ENCODE results near the gene ASXL1.

The ASXL1 gene

DNA sequence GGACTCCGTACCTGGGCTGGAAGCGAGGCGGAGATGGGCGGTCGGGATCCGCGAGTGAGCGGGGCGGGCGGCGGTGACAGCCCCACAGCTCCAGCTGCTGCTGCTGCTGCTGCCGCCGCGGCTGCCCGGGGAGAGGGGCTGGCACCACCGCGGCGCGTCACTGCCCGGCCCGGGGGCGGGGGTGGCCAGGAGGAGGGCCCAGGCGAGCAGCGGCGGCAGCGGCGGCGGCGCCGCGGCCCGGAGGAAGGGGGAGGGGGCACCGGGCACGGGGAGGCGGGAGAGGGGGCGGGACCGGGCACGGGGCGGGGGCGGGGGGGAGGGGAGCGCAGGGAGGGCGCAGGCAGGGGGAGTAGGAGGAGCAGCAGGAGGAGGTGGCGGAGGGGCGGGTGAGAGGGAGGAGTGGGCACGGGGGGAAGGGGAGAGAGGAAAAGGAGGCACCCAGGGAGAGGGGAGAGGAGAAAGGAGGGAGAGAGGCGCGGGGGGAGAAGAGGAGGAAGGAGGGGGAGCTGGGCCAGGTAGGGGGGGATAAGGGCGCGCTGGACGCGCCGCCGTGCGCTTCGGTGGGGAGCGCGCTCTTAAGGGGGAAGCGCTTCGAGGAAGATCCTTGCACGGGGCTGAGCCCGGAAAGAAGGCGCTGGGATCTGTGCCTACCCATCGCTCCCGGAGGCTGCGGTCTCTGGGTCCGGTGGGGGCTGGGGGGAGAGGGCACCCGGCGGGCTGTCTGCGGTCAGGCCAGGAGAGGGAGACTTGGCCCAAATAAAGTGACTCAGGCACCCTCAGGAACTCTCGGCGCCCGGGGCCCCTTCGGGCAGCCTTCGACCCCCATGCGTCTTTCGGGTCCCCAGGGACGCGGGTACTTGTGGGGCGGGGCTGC lies 125.5 kb downstream of the ASXL1 start:
- DNase-seq: peak; percentile 88 to 93

DNA sequence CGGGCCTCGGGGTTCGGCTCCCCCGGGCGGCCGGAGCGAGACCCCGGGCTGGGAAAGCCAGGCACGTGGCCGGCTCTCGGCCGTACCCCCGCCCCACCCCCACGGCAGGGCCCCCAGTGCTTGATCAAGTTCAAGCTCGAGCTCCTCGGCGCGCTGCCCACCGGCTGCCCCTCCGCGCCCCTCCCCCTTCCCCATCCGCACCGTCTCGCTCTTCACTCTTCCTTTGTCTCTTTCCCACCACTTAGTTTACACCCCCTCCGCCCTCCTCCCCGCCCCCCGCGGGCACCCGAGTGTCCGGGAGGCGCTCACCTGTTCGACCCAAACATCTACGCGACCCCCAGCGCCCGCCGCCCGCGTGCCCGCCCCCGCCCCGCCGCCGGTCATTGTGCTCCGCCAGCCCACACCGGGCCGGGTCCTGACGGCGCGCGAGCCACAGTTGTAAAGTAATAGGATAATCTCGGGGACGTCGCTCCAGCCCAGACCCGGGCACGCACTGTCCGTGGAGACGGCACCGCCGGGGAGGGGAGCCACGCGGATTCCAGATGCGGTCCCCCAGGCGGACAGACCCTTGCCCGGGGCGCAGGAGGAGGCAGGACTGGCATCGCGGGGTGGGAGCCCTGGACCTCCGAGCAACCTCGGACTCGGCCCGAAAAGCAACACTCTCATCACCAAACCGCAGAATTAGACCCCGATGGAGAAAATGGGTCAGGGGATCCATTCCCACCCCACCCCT lies 126.3 kb downstream of the ASXL1 start:
- DNase-seq: peak in 1 of 2 experiments; percentile 16

DNA sequence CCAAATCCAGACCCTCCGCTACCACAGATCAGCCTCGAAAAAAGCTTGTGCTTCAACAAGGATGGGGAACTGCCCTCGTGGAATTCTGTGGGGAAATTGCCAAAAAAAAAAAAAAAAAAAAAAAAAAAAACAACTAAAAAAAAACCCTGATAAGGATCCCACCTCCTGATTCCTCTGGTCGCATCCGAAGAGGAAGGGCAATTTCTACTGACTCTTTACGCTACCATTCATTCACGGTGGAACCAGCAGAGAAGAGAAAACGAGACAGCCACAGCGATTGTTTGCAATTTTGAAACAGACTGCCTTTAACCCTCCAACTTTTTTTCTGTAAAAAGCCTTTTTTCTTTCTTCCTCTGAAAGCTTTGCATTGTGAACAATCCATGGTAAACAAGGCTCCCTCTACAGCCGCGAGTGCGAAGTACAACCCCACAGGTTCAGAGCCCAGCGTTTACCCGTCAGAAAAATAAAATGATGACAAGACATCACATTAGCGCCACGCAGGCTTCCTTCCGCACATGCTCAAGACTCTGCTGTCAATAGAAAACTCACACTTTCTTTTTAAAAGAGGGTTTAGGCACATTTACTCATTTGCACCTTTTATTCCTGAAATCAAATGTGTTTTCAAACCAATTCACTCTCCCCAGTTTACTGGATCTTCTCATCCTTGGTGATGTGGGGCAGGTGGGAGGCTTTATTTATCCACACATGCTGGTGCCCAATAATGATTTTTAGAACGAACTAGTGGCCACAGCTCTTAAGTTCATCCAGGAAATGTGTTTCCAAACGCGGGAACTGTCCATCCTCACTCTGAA lies 127.0 kb downstream of the ASXL1 start:
- DNase-seq: peak; percentile 65 to 80

DNA sequence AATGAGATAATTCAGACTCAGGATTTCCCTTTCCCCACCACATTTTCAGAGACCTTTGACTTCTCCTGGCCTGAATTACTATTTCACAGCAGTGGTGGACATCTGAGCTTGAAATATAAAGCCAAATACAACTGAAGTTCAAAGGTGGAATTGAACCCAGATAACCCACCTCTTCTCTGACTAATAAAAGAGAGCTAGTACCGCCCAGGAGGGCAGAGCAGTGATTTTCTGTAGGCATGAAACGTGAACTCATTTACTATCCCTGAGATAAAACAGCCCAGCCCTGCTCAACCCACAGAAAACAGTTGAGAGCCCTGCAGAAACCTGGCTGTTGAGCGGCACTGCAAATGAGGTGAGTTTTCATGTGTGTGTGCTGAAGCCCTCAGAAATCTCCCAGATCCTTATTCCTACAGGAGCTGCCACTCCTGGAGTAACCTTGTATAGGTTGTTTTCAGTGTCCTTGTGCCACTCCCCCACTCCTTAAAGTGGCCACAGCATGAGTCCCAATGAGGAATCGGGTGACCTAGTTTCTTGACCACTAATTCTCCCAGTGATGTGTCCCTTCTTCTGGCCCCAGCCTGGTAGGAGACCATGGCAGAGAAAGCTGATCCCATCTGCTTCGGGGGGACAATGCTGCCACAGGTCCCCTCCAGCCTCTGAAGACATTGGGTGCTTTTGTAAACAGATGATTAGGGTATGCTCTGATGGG lies 127.8 kb downstream of the ASXL1 start:
- DNase-seq: no peak

DNA sequence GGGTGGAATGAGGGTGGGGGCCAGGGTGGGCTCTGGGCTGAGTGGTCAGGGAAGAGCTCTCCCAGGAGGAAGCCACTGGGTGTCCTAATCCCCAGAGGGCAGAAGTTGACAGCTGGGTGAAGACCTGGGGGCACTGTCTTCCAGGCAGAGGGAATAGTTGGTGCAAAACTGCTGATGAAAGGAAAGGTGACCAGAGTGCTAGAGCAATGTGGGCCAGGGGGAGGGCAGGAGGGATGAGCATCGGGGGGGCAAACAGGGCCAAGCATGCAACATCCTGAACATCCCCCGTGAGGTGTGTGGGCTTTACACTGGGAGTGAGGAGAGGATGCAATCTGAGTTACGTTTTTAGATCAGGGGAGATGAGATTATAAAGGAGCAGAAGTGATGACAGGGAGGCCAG lies 129.2 kb downstream of the ASXL1 start:
- DNase-seq: no peak

DNA sequence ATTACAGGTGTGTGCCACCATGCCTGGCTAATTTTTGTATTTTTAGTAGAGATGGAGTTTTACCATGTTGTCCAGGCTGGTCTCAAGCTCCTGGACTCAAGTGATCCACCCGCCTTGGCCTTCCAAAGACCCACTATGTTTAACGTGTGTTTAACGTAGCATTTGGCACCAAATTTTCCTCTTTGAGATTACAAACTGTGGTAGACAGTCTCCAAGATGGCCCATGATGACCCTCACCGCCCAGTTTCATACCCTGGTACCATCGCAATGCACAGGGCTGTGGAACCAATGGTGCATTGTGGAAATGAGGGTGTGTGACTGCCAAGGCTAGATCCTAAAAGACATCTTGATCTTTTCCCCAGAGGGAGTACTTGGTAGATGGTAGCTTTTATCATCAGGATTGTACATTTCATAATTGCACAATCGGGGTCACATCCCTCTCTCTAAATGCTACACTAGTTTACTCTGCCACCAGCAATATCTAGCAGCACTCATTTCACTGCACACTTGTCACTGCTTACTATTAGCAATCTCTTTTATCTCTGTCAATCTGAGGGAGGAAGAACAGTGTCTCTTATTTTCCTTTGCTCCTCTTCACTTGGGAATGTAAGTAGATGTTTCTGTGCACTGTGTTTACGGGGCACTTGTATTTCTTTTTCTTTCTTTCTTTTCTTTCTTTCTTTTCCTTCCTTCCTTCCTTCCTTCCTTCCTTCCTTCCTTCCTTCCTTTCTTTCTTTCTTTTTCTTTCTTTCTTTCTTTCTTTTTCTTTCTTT lies 130.1 kb downstream of the ASXL1 start:
- DNase-seq: no peak
